HG03520 (cell line): ENCODE measurements around the gene GCLM.
"Not testable (repeated sequence)": the region's sequence is repeated elsewhere in the genome, so short reads cannot be mapped to it uniquely, and the experiment has no call there.

Experiments used
- ATAC-seq: cut with Tn5 transposase; IDR thresholded peaks from one replicate; pipeline ENCODE4 v1.9.1; 2021; ENCODE audit warnings: mild to moderate bottlenecking, moderate library complexity; ENCODE audit not compliant: unreplicated experiment

GCLM gene

DNA sequence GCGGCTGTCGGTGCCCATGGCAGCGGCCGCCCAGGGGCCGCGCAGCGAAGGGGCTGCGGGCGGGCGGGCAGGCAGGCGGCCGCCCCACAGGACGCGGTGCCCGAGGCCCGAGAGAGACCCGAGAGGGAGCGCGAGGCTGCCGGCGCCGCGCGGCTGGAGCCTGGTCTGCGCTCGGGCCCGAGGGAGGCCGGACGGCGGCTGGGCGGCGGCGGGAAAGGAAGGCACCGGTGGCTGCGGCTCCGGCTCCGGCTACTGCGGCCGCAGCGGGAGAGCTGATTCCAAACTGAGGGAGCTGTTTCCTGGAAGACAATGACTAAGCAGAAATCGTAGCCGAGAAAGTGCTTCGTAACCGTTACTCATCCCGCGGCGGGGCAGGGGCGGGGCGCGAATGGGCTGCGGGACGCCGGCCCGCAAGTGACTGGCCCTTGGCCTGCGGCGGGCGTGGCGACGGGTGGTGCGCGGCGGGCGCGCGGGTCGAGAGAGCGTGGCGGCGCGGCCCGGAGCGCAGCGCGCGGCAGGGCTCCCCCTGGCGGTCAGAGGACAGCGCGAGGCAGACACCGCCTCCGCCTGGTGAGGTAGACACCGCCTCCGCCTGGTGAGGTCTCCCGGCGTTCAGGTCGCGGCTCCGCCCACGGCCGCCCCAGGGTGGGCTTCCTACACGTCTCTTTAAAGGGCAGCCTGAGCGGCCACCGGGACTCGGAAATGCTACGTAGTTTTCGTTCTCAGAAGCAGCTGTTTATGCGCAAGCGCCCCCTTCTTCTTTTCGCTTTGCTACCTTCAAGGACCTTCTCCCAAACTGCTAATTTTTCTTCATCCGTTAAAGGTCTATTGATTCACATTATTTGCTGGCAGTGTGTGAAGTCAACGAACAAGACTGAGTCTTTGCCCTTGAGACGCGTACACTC lies at the start of gene GCLM:
Gene GCLM (minus strand): TSS at position 285 of the 905 bp plus-strand sequence. CDS start 267 bp downstream, at position 18.
- peak; percentile 91 for ATAC-seq

GRCh38 chr1:93958726-93959100 lies 49.5 kb upstream of the GCLM start:
- no peak for ATAC-seq

DNA sequence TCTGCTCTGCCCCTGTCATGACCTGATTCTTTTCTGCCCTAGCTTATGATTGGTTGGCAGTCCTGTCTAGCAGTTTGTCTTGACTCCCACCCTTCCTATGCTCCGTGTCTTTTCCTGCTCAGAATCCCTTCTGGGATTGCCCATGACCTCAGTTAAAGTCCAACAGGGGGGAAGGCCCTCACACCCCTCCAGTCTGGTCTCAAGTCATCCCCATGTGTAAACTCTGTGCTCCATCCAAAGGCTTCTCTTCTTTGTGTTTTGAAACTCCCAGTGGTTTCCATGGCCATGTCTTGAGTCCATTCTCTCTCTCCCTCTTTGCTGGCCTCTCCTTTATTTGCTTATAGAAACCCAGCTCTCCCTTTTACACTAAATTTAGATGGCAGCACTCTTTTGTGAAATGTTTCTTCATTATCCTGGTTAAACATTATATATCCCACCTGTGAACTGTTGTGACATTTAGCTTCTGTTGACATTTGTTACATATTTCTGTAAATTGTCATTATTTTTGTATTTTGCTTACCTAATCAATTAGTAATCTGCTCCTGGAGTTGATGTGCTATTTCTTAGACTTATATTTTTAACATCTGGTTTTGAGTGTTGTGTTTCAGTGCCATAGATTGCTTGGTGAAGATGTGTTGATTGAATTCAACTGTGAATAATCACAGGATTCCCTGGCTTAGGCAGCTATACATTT lies 48.9 kb upstream of the GCLM start:
- no peak for ATAC-seq

- no peak for ATAC-seq
These were observed 46.5 kb upstream of the GCLM start for GRCh38 chr1:93955765-93956164.

GRCh38 chr1:93947002-93947686 lies 37.9 kb upstream of the GCLM start:
- not testable (repeated sequence) for ATAC-seq

DNA sequence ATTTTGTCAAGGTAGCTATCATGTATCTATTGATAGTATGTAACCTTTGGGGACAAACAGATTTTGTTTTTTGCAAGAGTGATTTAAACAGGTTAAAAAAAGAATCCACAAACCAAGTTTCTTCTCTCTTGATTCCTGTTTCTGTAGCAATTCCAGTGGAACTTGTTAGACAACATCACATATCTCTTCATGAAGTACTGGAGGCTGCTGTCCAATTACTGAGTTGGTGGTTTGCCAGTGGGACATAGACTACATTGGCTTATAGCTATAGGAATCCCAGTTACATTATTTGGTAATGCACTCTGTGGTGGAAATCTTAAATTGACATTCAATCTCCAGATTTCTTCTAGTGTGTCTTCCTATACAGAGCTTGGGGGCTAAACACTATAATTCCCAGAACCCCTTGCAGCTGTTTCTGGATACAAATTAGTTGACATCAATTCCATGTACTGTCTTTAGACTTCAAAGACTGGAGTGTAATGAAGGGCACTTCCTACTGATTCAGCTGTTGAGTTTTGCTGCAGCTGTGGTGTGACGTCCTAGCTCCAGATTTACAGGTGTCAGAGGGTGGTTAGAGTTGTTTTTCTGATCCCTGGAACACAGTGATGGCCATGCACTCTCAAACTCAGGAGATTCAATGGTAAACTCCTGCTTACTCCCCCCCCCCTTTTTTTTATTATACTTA lies 29.4 kb upstream of the GCLM start:
- ATAC-seq: no peak

- no peak for ATAC-seq
These were observed 28.8 kb upstream of the GCLM start for GRCh38 chr1:93937997-93938396.

DNA sequence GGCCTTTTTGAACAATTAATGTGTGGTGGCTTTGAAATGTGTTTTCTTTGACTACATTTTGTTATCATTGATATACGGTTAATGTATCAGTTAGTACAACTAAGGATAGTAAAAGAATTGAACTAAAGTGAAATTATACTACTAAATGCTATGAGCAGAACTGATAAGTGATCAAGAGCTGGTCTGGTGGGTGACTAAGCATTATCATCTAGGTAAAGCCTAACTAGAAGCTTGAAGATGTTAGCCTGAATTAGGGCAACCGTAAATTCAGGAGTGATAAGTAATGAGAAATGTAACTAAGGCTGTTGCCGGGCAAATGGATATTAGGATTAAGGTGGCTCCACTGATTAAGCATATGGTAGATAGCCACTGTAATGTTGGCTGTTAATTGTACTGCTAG lies 16.0 kb upstream of the GCLM start:
- ATAC-seq: no peak

GRCh38 chr1:93919780-93920179 lies 10.6 kb upstream of the GCLM start:
- ATAC-seq: no peak

DNA sequence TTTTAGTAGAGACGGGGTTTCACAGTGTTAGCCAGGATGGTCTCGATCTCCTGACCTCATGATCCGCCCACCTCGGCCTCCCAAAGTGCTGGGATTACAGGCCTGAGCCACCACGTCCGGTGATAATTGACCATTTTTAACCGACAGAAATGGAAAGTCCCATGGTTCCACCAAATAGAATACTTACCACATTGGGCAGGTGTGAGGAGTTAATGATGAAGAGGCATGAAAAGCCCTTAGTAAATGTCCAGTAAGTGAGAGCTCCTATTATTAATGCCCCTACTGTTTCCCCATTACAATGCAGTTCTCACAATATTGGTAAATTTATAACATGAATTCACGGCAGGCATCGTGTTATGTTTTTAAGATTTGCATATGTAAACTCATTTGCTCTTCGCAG lies 8.1 kb upstream of the GCLM start:
- no peak for ATAC-seq

DNA sequence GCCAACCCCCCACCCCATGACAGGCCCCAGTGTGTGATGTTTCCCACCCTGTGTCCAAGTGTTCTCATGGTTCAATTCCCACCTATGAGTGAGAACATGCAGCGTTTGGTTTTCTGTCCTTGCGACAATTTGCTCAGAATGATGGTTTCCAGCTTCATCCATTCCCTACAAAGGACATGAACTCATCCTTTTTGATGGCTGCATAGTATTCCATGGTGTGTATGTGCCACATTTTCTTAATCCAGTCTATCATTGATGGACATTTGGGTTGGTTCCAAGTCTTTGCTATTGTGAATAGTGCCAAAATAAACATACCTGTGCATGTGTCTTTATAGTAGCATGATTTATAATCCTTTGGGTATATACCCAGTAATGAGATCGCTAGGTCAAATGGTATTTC lies 1.6 kb upstream of the GCLM start:
- ATAC-seq: not testable (repeated sequence)

DNA sequence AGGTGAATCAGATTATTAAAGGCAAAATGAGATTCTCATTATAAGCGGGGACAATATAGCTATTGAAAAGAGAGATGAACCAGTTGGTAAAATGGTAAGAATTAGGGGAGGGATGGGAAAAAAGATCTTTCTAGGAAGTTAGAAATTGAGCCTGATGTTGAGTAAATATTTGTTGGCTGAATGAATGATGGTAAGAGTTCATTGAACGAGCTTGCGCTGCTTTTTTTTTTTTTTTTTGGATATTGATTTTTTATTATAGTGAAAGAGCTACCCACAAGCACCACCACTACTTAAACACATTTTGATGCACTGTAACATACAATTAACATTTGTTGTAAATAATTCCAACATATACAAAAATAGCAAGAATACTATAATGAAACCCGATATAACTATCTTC lies 1.1 kb upstream of the GCLM start:
- no peak for ATAC-seq

DNA sequence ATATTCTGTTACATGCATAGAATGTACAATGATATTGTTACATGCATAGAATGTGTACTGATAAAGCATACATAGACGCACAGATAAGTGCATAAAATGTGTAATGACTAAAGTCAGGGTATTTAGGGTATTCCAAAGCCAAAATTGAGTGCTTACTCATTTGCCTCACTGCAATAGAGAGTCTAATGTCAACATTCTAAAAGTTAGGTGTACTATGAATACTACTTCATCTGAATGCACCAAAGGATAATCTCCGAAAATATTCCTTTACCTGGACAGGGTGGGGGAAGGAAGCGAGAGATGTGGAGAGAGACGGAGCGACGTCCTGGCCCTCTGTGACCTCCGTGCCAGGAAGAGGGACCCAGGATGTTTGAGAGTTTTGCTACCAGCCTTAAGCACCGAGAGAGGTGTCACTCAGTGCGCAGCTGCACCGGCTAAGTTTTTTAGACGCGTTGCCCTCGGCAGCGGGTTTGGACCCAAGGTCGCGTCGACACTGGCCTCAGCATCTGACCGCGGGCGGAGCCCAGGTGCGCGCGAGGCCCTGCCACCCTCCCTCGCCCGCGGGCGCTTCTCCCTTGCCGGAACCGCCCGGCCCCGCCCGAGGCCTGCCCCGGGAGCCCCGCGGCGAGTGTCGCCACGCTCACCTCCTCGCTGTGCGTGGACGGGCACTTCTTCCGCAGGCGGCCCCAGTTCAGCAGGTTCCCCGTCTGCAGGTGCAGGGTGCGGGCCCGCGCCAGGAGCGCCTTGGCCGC lies 660 bp downstream of the GCLM start:
- peak; percentile 34 for ATAC-seq

DNA sequence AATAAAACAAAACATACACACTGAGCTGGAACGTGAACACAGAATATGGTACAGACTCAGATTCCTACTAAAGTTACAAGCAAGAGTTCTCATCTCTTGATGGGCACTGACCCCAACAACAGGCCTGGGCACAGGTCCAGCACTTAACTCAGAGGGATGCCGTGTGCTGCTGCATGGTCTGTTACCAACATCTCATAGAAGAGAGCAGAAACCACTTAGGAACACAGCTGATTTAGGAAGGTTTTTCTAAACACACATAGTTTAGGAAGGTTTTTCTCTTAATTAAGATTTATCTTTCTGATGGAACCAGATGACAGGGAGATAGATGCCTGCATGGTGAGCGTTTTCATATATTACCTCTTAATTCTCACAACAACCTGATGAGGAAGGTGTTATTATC lies 1.5 kb downstream of the GCLM start:
- no peak for ATAC-seq

DNA sequence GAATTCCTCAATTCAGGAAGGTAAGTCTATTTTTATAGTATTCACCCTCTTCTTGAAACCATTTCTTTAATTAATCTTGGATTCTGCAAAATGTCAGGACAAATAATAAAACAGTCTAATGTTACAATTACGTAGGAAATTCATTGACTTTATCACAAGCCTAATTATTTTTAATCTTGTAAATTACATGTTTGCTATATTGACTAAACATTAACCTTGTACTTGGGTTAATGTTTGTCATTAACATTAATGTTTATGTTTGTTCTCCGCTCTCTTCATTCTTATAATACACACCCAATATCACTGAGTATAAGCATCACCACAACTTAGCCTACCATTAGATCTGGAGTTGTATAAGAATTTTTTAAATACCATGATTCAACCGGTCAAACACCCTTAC lies 2.8 kb downstream of the GCLM start:
- no peak for ATAC-seq

DNA sequence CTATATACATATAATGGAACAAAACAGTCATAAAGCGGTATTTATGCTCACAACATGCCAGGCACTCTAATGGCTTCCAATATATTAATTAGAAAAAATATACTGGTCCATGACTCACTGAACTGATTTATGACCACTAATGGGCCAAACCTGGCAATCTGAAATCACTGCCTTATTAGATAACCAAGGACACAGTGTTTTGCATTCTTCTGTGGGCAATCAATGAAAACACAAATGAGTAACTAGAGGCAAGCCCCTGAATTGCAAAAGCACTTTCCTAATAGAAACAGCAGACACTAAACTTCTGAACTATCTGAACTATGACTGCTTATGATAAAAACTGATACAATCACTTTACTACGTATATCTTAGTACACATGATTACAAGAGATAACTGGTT lies 3.5 kb downstream of the GCLM start:
- no peak for ATAC-seq

DNA sequence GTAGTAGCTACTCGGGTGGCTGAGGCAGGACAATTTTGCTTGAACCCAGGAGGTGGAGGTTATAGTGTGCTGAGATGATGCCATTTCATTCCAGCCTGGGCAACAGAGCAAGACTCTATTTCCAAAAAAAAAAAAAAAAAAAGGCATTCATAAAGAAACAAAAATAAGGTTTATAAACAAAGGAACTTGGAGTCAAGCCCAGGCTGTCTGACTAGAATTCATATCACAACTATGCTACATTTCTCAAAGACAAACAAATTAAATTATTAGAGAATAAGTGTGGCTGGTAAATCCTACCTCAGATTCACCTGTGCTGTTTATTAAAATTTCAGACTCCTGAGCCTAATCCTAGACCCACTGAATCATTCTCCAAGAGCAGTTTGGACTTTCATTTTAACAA lies 4.2 kb downstream of the GCLM start:
- no peak for ATAC-seq

DNA sequence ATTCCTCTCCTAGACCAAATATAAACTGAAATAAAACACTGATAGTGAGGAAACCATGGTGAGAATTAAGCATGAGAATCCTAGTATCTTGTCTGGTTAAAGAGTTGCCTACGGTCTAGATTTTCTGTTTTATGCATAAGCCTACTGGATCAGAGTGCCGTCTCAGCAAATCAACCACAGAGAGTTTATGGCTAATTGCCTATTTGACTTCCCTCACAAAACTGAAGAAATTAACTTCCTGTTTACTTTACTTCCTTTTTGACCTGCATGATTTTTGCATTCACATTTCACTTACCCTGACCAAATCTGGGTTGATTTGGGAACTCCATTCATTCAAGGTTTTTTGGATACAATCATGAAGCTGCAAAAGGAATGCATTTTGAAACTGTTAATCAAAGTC lies 5.0 kb downstream of the GCLM start:
- ATAC-seq: no peak

- no peak for ATAC-seq
These were observed 8.3 kb downstream of the GCLM start for GRCh38 chr1:93900723-93901504.
